GM19372 (cell line): Measurements from ENCODE around the gene TMEM156.

Source experiments
- ATAC-seq: cut with Tn5 transposase; IDR thresholded peaks from one replicate; pipeline ENCODE4 v1.9.1; 2021; ENCODE audit warnings: mild to moderate bottlenecking, low read depth, moderate library complexity; ENCODE audit not compliant: unreplicated experiment

The TMEM156 gene

GRCh38 chr4:38931125-38931524 lies 101.1 kb downstream of the TMEM156 start:
- ATAC-seq = no peak

DNA sequence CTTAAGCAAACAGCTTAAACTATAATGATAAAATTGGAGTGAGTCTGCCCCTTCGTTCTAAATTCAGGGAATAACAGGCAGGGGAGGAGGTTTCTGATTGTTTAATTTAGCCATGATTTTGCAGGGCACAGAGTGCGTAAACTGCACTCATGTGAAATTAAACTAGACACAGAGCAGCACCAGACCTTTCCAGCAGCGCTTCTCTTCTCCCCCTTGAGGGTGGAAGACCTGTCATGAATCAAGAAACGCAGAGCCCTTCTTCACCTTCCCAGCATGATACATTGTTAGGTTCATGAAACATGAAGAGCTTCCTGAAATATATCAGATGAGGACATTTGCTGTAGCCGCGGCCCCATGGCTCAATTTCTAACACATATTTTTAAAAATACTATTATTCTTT lies 101.5 kb downstream of the TMEM156 start:
- no peak for ATAC-seq

DNA sequence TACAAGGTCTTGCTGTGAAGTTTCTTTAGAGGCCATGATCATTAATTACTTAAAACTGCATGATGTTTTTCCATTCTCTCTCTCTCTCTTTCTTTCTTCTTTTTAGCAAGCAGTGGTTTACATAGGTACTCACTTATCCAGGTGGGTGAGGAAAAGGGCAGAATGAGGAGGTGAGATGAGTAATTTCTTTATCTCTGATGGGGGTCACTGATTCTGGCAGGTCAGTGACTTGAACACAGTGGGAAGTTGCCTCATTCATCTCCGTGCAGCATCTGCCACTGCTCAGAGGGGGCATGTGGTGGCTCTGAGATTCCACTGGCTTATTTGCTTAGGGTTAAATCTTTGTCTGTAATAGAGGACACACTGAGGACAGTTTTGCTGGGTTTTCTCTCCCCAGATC lies 102.0 kb downstream of the TMEM156 start:
- ATAC-seq = no peak

- no peak for ATAC-seq
These were observed 103.2 kb downstream of the TMEM156 start for GRCh38 chr4:38928974-38929373.

- no peak for ATAC-seq
These were observed 103.6 kb downstream of the TMEM156 start for GRCh38 chr4:38928568-38928967.

DNA sequence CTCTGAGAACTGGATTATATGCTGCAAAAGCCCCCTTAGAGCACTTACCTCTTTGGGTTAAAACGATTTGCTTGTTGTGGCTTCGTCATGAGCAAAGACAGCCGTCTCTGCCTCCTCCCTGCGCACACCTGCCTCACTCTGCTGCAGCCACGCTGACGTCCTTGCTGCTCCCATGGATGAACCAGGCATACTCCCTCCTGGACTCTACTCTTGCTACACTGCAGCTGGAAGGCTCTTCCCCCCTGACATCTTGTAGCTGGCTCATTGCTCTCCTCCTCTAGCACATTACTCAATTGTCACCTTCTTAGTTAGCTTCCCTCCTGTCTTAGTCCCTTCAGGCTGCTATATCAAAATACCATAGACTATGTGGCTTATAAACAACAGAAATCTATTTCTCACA lies 105.3 kb downstream of the TMEM156 start:
- ATAC-seq = no peak

- ATAC-seq = no peak
These were observed 106.5 kb downstream of the TMEM156 start for GRCh38 chr4:38925492-38926413.

GRCh38 chr4:38924353-38924752 lies 107.9 kb downstream of the TMEM156 start:
- no peak for ATAC-seq

DNA sequence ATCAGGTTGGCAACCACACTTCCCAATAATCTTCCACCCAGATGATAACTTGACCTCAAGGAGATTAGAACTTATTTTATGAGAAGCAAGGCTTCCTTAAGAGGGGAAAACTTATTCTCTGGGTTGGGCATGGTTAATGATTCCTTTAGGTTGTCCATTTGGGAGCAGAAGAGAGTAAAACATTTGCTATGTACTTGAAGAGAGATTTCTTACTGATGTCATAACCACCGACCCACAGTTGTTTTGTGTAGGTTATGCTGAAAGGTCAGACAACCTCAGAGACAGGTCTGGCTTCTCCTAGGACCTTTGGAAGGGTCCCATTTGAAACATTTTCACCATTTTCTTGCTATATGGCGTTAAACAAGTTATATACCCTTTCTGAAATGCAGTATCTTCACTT lies 108.5 kb downstream of the TMEM156 start:
- ATAC-seq = no peak

DNA sequence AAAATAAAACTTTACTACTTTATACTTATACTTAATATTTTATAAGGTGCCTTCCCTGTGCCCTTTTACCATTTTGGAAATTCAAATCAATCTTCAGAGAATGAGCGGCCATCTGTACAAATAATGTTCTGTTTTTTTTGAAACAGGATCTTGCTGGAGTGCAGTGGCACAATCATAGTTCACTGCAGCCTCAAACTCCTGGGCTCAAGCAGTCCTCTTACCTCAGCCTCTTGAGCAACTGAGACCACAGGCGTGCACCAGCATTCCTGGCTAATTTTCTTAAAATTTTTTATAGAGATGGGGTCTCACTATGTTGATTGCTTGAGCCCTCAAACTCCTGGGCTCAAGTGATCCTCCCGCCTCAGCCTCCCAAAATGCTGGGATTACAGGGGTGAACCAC lies 111.1 kb downstream of the TMEM156 start:
- no peak for ATAC-seq

GRCh38 chr4:38920677-38921076 lies 111.5 kb downstream of the TMEM156 start:
- ATAC-seq = no peak

DNA sequence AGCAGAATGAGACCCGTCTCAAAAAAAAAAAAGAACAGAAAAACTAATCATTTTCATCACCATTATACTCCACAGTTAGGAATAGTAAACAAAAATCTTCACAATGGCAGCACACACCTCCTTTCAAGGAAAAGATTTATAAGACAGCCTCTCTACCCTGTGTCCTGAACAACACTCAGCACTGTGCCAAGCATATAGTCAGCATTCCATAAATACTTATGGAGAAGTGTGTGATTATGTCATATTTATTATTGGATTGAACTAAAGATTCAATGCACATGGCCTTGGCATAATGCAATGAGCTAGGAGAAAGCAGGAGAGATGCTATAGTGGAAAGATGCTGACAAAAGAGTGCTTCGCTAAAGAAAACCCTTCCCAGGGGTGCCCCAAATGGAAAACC lies 112.0 kb downstream of the TMEM156 start:
- ATAC-seq = no peak

GRCh38 chr4:38919494-38919893 lies 112.7 kb downstream of the TMEM156 start:
- ATAC-seq = no peak

- no peak for ATAC-seq
These were observed 114.7 kb downstream of the TMEM156 start for GRCh38 chr4:38917481-38918025.
